C4-2B (cell line): ENCODE data around the gene FBXW4.

Experiments
- CTCF ChIP-seq: fragments of 450-650 bp; conservative IDR thresholded peaks from 2 replicates; pipeline ENCODE4 v1.5.1; 2017; ENCODE audit warnings: mild to moderate bottlenecking
- ZFX ChIP-seq: fragments of 450-650 bp; IDR thresholded peaks from 2 replicates; pipeline ENCODE4 v1.6.1; 2017

- TF ChIP-seq CTCF (no peak), ZFX (no peak)
Observed at GRCh38 chr10:101575091-101575490, 119.9 kb downstream of the FBXW4 start.
